Neural cell (in vitro differentiated cells): ENCODE results near the gene CDCA8. TPM values are rescaled to one million over a fixed set of nuclear protein-coding genes. Genes with fewer than 3 reads are reported as not detected.

Experiments used
- H2AFZ ChIP-seq: fragments of 200-600, 300-800 bp; sonication (generic), shearing (Covaris generic); 2 replicates; pipeline ENCODE4 v1.6.0; 2014; ENCODE audit warnings: low read depth, mild to moderate bottlenecking, antibody characterized with exemption, low read length, moderate library complexity
- H3F3A ChIP-seq: fragments of 200-600 bp; shearing (Covaris generic); 2 replicates; pipeline ENCODE4 v1.6.1; 2016; ENCODE audit warnings: mild to moderate bottlenecking, moderate library complexity, mixed read lengths, antibody characterized with exemption, low read length; ENCODE audit not compliant: insufficient read depth, poor library complexity, severe bottlenecking
- H3K27ac ChIP-seq: fragments of 200-600, 300-800 bp; sonication (generic), shearing (Covaris generic); 2 replicates; pipeline ENCODE4 v1.5.1; 2014; ENCODE audit warnings: mild to moderate bottlenecking, low read length, moderate library complexity
- H3K27me3 ChIP-seq: fragments of 300-800, 200-600 bp; sonication (generic), shearing (Covaris generic); 2 replicates; pipeline ENCODE4 v1.6.0; 2014; ENCODE audit warnings: mild to moderate bottlenecking, low read depth, low read length, moderate library complexity; ENCODE audit not compliant: insufficient read depth
- H3K36me3 ChIP-seq: fragments of 300-800, 200-600 bp; sonication (generic), shearing (Covaris generic); 2 replicates; pipeline ENCODE4 v1.5.1; 2014; ENCODE audit warnings: mild to moderate bottlenecking, antibody characterized with exemption, low read length, moderate library complexity; ENCODE audit not compliant: insufficient read depth
- H3K4me2 ChIP-seq: fragments of 300-800, 200-600 bp; sonication (generic), shearing (Covaris generic); 2 replicates; pipeline ENCODE4 v1.6.0; 2014; ENCODE audit warnings: mild to moderate bottlenecking, low read length
- H3K4me3 ChIP-seq: fragments of 300-800, 200-600 bp; sonication (generic), shearing (Covaris generic); 2 replicates; pipeline ENCODE4 v1.5.1; 2014; ENCODE audit warnings: mild to moderate bottlenecking, low read length, moderate library complexity
- H3K79me2 ChIP-seq: fragments of 200-600 bp; shearing (Covaris generic); replicated peaks from 2 replicates; pipeline ENCODE4 v1.6.0; 2014; ENCODE audit warnings: mild to moderate bottlenecking, low read length, moderate library complexity; ENCODE audit not compliant: insufficient read depth
- H3K9ac ChIP-seq: fragments of 300-800, 200-600 bp; sonication (generic), shearing (Covaris generic); 2 replicates; pipeline ENCODE4 v1.6.1; 2016; ENCODE audit warnings: mild to moderate bottlenecking, low read length, mixed read lengths
- H3K9me2 ChIP-seq: fragments of 200-600 bp; shearing (Covaris generic); 2 replicates; pipeline ENCODE4 v1.6.1; 2016; ENCODE audit warnings: mild to moderate bottlenecking, low read length, mixed read lengths; ENCODE audit not compliant: insufficient read depth
- H3K9me3 ChIP-seq: fragments of 200-600, 300-800 bp; sonication (generic), shearing (Covaris generic); 2 replicates; pipeline ENCODE4 v1.6.1; 2016; ENCODE audit warnings: mild to moderate bottlenecking, mixed run types, low read length, moderate library complexity, mixed read lengths
- H4K20me1 ChIP-seq: fragments of 200-600 bp; shearing (Covaris generic); 2 replicates; pipeline ENCODE4 v1.6.1; 2016; ENCODE audit warnings: mild to moderate bottlenecking, mixed run types; ENCODE audit not compliant: insufficient read depth
- CTCF ChIP-seq: fragments of 450-650 bp; IDR thresholded peaks from 2 replicates; pipeline ENCODE4 v1.5.1; 2014; ENCODE audit warnings: antibody characterized with exemption, mild to moderate bottlenecking, moderate library complexity; ENCODE audit not compliant: poor library complexity, severe bottlenecking
- EP300 ChIP-seq: fragments of 450-650 bp; conservative IDR thresholded peaks from 2 replicates; pipeline ENCODE4 v1.6.1; 2014; ENCODE audit warnings: antibody characterized with exemption, mild to moderate bottlenecking, moderate library complexity; ENCODE audit not compliant: poor library complexity, severe bottlenecking
- EZH2 ChIP-seq: fragments of 200-600, 300-800 bp; shearing (Covaris generic), sonication (generic); IDR thresholded peaks from 2 replicates; pipeline ENCODE4 v1.6.1; 2014; ENCODE audit warnings: antibody characterized with exemption, low read length, borderline replicate concordance, mild to moderate bottlenecking; ENCODE audit not compliant: insufficient read depth, poor library complexity, severe bottlenecking
- MXI1 ChIP-seq: fragments of 450-650 bp; conservative IDR thresholded peaks from 2 replicates; pipeline ENCODE4 v1.6.1; 2014; ENCODE audit warnings: antibody characterized with exemption, mild to moderate bottlenecking; ENCODE audit not compliant: poor library complexity, severe bottlenecking
- POLR2AphosphoS5 ChIP-seq: IDR thresholded peaks from 2 replicates; pipeline ENCODE4 v1.6.1; 2012
- RAD21 ChIP-seq: fragments of 450-650 bp; conservative IDR thresholded peaks from 2 replicates; pipeline ENCODE4 v1.6.1; 2014; ENCODE audit warnings: antibody characterized with exemption, mild to moderate bottlenecking, moderate library complexity
- SMC3 ChIP-seq: fragments of 450-650 bp; conservative IDR thresholded peaks from 2 replicates; pipeline ENCODE4 v1.6.1; 2014; ENCODE audit warnings: antibody characterized with exemption, mild to moderate bottlenecking, moderate library complexity; ENCODE audit not compliant: poor library complexity
- TAF1 ChIP-seq: IDR thresholded peaks from 2 replicates; pipeline ENCODE4 v1.6.1; 2012; ENCODE audit warnings: low read depth
- polyA plus RNA-seq: library from polyadenylated mRNA; depleted of rRNA; stranded (reverse); fragments of >200 nt; gene quantifications from 2 replicates; pipeline ENCODE4 v1.2.3, GENCODE V29; 2014
- TF ChIP-seq, protein P1 (sequence below): IDR thresholded peaks from 2 replicates; pipeline ENCODE4 v1.6.1; 2012; ENCODE audit warnings: borderline replicate concordance

Gene CDCA8
- polyA plus RNA-seq, 1 donor from 2014 or later: 0.72 TPM

GRCh38 chr1:37673920-37674319 lies 18.4 kb upstream of the CDCA8 start:
- Histone ChIP-seq H3K4me2 (no peak overlapping the region), H3F3A (no peaks in the 10 kb centered on the region), H3K9me3 (no peaks in the 10 kb centered on the region), H3K9ac (no peak overlapping the region), H3K79me2 (no peaks in the 10 kb centered on the region), H3K36me3 (no peaks in the 10 kb centered on the region), H4K20me1 (no peaks in the 10 kb centered on the region), H2AFZ (no peak overlapping the region), H3K27me3 (no peaks in the 10 kb centered on the region), H3K9me2 (no peaks in the 10 kb centered on the region), H3K4me3 (no peak overlapping the region), H3K27ac (no peak overlapping the region)
- TF ChIP-seq EP300 (no peak), POLR2AphosphoS5 (no peak), CTCF (no peak), SMC3 (no peak)
- TF ChIP-seq, protein P1, sequence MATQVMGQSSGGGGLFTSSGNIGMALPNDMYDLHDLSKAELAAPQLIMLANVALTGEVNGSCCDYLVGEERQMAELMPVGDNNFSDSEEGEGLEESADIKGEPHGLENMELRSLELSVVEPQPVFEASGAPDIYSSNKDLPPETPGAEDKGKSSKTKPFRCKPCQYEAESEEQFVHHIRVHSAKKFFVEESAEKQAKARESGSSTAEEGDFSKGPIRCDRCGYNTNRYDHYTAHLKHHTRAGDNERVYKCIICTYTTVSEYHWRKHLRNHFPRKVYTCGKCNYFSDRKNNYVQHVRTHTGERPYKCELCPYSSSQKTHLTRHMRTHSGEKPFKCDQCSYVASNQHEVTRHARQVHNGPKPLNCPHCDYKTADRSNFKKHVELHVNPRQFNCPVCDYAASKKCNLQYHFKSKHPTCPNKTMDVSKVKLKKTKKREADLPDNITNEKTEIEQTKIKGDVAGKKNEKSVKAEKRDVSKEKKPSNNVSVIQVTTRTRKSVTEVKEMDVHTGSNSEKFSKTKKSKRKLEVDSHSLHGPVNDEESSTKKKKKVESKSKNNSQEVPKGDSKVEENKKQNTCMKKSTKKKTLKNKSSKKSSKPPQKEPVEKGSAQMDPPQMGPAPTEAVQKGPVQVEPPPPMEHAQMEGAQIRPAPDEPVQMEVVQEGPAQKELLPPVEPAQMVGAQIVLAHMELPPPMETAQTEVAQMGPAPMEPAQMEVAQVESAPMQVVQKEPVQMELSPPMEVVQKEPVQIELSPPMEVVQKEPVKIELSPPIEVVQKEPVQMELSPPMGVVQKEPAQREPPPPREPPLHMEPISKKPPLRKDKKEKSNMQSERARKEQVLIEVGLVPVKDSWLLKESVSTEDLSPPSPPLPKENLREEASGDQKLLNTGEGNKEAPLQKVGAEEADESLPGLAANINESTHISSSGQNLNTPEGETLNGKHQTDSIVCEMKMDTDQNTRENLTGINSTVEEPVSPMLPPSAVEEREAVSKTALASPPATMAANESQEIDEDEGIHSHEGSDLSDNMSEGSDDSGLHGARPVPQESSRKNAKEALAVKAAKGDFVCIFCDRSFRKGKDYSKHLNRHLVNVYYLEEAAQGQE: no peak

DNA sequence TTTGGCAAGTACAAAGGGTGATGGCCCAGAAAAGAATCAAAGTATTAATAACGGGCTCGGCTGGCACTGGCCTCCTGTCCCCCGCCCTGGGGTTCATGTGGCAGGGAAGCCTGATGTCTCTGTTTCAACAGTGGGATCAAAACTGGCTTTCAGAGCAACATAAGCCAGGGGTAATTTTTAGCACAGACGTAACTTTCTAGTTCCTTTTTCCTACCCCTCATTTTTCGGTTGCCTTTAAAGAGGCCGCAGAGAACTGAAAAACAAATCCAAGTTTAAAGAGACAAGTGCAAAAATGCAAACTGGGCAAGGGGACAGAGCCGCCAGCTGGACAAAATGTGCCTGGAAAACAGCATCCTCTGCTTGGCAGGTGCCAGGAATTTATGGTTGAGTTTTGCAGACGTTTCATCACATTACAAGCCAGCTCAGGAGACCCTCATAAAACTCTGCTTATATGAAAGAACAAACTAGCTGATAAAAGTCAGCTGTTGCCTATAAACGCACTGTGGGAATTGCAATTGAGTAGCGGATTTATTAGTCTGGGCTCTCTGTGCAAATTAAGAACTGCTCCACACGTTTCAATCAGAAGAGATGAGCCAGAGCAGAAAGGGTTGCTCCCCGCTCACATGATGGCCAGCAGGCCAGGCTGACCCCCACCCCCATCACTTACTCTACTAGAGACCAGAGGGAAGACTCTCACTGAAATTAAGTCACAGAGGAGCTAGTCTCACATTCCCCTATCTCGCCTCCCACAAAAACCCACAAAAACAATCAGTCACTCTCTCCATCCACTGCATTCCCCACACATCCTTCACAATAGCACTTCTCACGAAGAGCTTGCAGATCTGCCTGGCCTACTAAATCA lies 15.8 kb upstream of the CDCA8 start:
- Histone ChIP-seq H2AFZ (no peak overlapping the region), H3K36me3 (no peaks in the 10 kb centered on the region), H3K4me3 (no peak overlapping the region), H3K9ac (no peak overlapping the region), H3K79me2 (no peaks in the 10 kb centered on the region), H3F3A (no peaks in the 10 kb centered on the region), H4K20me1 (no peaks in the 10 kb centered on the region), H3K27me3 (no peaks in the 10 kb centered on the region), H3K27ac (no peak overlapping the region), H3K4me2 (no peak overlapping the region), H3K9me3 (no peaks in the 10 kb centered on the region), H3K9me2 (no peaks in the 10 kb centered on the region)
- TF ChIP-seq MXI1 (no peak), POLR2AphosphoS5 (no peak), CTCF (no peak), EP300 (no peak), SMC3 (no peak), EZH2 (no peak), RAD21 (no peak), TAF1 (no peak)
- TF ChIP-seq, protein P1: no peak
